Thoracic aorta (tissue), 2 donors: Measurements from ENCODE around the gene AGT. TPM values are rescaled to one million over a fixed set of nuclear protein-coding genes. Genes with fewer than 3 reads are reported as not detected.

Source experiments
- ATAC-seq: fragments of 150-250 bp; one replicate; pipeline ENCODE4 v1.8.0; 2017; ENCODE audit warnings: low read depth; ENCODE audit not compliant: insufficient number of reproducible peaks, low FRiP score
- DNase-seq: peaks from one replicate; pipeline ENCODE4 v3.0.0-alpha.2; 2020; ENCODE audit warnings: low spot score
- H3K27ac ChIP-seq, 2 donors: fragments of 200-600 bp; sonication (generic); 1 replicate in 1 of 2; 2 replicates in 1 of 2; pipeline ENCODE4 v1.5.1; 2016; ENCODE audit warnings: mild to moderate bottlenecking in 2 of 2, moderate library complexity in 2 of 2
- H3K27me3 ChIP-seq: fragments of 200-600 bp; sonication (generic); replicated peaks from 2 replicates; pipeline ENCODE4 v1.6.0; 2016; ENCODE audit warnings: mild to moderate bottlenecking; ENCODE audit not compliant: insufficient read depth
- H3K36me3 ChIP-seq: fragments of 200-600 bp; sonication (generic); one replicate; pipeline ENCODE4 v1.5.1; 2016
- H3K4me1 ChIP-seq, 2 donors: fragments of 200-600 bp; sonication (generic); 1 replicate in 1 of 2; 2 replicates in 1 of 2; pipeline versions ENCODE4 v1.5.1 to v1.6.0; 2016; ENCODE audit warnings: low read depth in 2 of 2, mild to moderate bottlenecking in 1 of 2; ENCODE audit not compliant: control insufficient read depth in 1 of 2
- H3K4me3 ChIP-seq: fragments of 200-600 bp; sonication (generic); 2 replicates; pipeline ENCODE4 v1.5.1; 2016; ENCODE audit warnings: mild to moderate bottlenecking
- H3K9me3 ChIP-seq: fragments of 200-600 bp; sonication (generic); 2 replicates; pipeline ENCODE4 v1.5.1; 2016
- total RNA-seq, 2 donors: library from RNA; depleted of rRNA; stranded (reverse); fragments of >200 nt; gene quantifications; one replicate each; pipeline versions ENCODE4 v1.1.0 to v1.2.3, GENCODE V29; 2016
- TF ChIP-seq, protein P1 (sequence below): fragments of 200-600 bp; sonication (generic); IDR thresholded peaks from one replicate; pipeline ENCODE4 v1.5.1; 2019; ENCODE audit warnings: antibody characterized with exemption

AGT gene
- total RNA-seq, 2 donors from 2014 or later, result 42.0 to 69.1 TPM

DNA sequence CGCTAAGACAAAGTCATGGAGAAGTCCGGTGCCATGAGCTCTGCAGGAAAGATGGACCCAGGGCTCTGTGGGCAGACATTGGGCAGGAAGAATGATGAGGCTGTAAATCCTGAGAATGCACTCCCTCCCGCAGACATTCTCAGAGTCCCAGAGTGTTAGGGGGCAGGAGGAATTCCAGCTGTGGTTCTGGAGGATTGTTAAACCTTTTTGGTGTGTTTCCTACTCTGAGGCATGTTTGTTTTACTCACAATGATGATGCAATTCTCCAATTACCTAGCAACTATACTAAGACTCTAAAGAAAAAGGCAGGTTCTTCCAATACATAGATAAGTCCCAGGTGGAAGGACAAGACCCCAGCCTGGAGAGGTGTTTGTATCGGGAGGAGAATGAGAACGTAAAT lies 30.5 kb upstream of the AGT start:
- TF ChIP-seq, protein P1, sequence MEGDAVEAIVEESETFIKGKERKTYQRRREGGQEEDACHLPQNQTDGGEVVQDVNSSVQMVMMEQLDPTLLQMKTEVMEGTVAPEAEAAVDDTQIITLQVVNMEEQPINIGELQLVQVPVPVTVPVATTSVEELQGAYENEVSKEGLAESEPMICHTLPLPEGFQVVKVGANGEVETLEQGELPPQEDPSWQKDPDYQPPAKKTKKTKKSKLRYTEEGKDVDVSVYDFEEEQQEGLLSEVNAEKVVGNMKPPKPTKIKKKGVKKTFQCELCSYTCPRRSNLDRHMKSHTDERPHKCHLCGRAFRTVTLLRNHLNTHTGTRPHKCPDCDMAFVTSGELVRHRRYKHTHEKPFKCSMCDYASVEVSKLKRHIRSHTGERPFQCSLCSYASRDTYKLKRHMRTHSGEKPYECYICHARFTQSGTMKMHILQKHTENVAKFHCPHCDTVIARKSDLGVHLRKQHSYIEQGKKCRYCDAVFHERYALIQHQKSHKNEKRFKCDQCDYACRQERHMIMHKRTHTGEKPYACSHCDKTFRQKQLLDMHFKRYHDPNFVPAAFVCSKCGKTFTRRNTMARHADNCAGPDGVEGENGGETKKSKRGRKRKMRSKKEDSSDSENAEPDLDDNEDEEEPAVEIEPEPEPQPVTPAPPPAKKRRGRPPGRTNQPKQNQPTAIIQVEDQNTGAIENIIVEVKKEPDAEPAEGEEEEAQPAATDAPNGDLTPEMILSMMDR, result no peak
- H3K36me3 ChIP-seq, result no peaks in the 10 kb centered on the region
- no peak overlapping the region for H3K4me3 ChIP-seq
- no peaks in the 10 kb centered on the region for H3K4me1 ChIP-seq
- no peaks in the 10 kb centered on the region for H3K9me3 ChIP-seq
- H3K27me3 ChIP-seq, result no peaks in the 10 kb centered on the region
- ATAC-seq, result no peak
- no peak for DNase-seq
- H3K27ac ChIP-seq, result no peak overlapping the region

DNA sequence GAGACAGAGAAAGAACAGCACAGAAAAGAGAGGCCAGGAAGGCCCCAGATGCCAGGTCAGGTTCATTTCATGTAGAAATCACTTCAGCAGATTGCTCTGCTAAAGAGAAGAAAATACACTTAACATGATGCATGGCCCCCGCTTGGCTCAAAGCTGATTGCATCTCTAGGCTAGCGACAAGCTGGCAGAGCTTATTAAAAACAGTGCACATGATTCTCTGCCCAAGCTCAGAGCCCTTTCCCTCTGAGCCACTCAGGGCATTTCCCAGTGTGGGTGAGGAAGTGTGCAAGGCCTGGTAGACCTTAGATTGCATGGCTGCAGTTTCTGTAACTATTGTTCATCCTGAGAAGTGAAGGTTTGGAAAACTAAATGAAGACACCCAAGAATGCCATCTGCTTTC lies 30.0 kb upstream of the AGT start:
- Histone ChIP-seq H3K4me3 (no peak overlapping the region), H3K27ac (no peak overlapping the region), H3K9me3 (no peaks in the 10 kb centered on the region), H3K27me3 (no peaks in the 10 kb centered on the region), H3K4me1 (no peaks in the 10 kb centered on the region), H3K36me3 (no peaks in the 10 kb centered on the region)
- TF ChIP-seq, protein P1, result no peak
- DNase-seq (no peak), ATAC-seq (no peak)

DNA sequence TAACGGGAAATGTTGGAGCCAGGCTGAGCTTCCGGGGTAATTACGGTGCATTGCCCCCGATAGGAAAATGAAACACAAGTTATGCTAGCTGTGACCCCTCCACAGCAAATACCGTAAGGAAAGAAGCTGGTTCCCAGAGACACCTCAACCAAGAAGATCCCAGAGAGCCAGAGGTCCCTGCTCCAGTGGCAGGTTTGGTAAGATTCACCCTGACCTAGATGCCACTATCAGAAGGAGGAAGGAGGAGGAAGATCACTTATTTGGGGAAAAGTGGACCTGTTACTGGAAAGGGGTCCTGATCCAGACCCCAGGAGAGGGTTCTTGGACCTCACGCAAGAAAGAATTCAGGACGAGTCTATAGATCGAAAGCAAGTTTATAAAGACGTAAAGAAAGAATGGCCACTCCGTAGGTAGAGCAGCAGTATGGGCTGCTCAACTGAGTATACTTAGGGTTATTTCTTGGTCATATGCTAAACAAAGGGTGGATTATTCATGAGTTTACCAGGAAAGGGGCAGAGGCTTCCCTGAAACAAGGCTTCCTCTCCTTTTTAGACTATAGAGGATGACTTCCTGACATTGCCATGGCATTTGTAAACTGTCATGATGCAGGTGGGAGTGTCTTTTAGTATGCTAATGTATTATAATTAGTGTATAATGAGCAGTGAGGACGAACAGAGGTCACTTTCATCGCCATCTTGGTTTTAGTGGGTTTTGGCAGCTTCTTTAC lies 25.8 kb upstream of the AGT start:
- Histone ChIP-seq H3K27ac (no peak overlapping the region), H3K9me3 (no peaks in the 10 kb centered on the region), H3K27me3 (no peaks in the 10 kb centered on the region), H3K4me1 (no peaks in the 10 kb centered on the region), H3K4me3 (no peak overlapping the region), H3K36me3 (no peaks in the 10 kb centered on the region)
- ATAC-seq, result no peak
- no peak for DNase-seq
- TF ChIP-seq, protein P1, result no peak

DNA sequence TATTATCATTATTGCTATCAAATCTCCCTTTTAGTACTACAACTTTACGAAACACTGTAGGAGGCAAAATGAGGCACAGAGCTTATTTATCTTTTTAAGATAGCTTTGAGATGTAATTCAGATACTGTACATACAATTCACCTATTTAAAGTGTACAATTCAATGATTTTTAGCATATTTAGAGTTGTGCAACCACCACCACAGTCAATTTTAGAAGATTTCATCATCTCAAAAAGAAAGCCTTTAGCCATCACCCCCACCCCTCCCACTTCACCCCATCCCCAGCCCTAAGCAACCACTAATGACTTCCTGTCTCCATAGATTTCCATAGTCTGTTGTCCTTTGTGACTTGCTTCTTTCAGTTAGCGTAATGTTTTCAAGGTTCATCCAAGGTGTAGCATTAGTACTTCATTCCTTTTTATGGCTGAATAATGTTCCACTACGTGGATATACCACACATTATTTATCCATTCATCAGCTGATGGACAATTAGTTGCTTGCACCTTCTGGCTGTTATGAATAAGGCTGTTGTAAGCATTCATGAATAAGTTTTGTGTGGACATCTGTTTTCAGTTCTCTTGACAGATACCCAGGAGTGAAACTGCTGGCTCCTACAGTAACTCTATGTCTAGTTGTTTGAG lies 23.8 kb upstream of the AGT start:
- H3K9me3 ChIP-seq, result no peaks in the 10 kb centered on the region
- no peaks in the 10 kb centered on the region for H3K4me1 ChIP-seq
- DNase-seq (no peak), ATAC-seq (no peak)
- no peaks in the 10 kb centered on the region for H3K27me3 ChIP-seq
- H3K27ac ChIP-seq, result no peak overlapping the region
- no peak overlapping the region for H3K4me3 ChIP-seq
- TF ChIP-seq, protein P1, result no peak
- H3K36me3 ChIP-seq, result no peaks in the 10 kb centered on the region

DNA sequence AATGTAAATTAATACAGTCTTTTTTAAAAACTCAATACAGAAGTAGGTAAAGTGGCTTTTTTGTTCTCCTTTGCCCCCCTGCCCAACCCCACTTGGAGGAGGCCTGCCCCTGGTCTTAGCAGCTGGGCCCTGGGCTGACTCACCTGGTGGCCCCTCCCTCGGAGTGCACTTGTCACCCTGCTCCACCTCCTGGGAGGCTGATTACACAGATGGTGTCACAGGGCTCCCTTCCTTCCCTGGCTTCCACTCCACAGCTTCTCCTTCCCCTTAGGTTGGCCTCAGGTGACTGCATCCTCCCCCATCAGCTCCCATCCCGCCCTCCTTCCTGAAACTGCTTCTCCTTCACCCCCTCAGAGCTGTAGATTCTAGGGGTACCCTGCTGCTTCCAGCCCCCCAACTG lies 21.5 kb upstream of the AGT start:
- TF ChIP-seq, protein P1, result no peak
- Histone ChIP-seq H3K36me3 (no peaks in the 10 kb centered on the region), H3K27ac (no peak overlapping the region), H3K9me3 (no peaks in the 10 kb centered on the region), H3K4me3 (no peak overlapping the region), H3K4me1 (no peaks in the 10 kb centered on the region), H3K27me3 (no peaks in the 10 kb centered on the region)
- no peak for DNase-seq
- ATAC-seq, result no peak
